Heart left ventricle (tissue), 13 donors: ENCODE measurements around the gene DAB1.

Source experiments
- CTCF ChIP-seq, 12 donors: fragments of 200-600 bp; sonication (generic) in 4 of 12; IDR thresholded peaks; one replicate each; pipeline versions ENCODE4 v1.5.0 to v1.8.0; 2018 to 2022; ENCODE audit warnings: antibody characterized with exemption in 12 of 12, mild to moderate bottlenecking in 5 of 12
- POLR2A ChIP-seq, 2 donors: fragments of 450-650 bp; IDR thresholded peaks; one replicate each; pipeline ENCODE4 v1.6.1; 2017; ENCODE audit warnings: antibody characterized with exemption in 2 of 2, mild to moderate bottlenecking in 2 of 2, moderate library complexity in 2 of 2
- donor health status: ischemic (EF 13 %, LVEDD 7.1; RV severe dilation, severe dysfunction).
- donor health status: DM: no; HTN: yes; CAD: no.
- donor health status: DM: no; HTN: no; CAD: no.
- donor health status: ischemic (EF 25% LVEDD 6.9; RV normal size, moderate dysfunction).
- donor health status: ischemic (EF 25% LVEDD 5.7; RV mildly dilated, moderate dysfunction).
- donor health status: ischemic (EF 35%, LVEDD 5.7; RV mildly dilated, moderate dysfunction).
- donor health status: nonischemic (EF 11% LVEDD 7.7; RV severe dilation, severe dysfunction).
- donor health status: DM: yes; HTN: yes; CAD: no.
- donor health status: PGD.
- donor health status: ischemic (EF 29% LVEDD 5.4; RV normal size, mild dysfunction).
- donor health status: nonischemic (EF 23%, LVEDD 6.1; RV moderate dilation, normal function).

GRCh38 chr1:57331620-57332019 lies 92.2 kb downstream of the DAB1 start:
- TF ChIP-seq CTCF (IDR thresholded peaks at IDR 0.05) (no peak), POLR2A (IDR thresholded peaks at IDR 0.05) (no peak)
